ENCODE results near the gene NDUFAF2. TPM values are rescaled to one million over a fixed set of nuclear protein-coding genes. Genes with fewer than 3 reads are reported as not detected.

NDUFAF2 gene
- total and polyA plus RNA-seq, 2 of the 8 experiments (the other 6 are each of a cell fraction or from before 2014, with no cell fraction given): 10.7 to 46.5 TPM

DNA sequence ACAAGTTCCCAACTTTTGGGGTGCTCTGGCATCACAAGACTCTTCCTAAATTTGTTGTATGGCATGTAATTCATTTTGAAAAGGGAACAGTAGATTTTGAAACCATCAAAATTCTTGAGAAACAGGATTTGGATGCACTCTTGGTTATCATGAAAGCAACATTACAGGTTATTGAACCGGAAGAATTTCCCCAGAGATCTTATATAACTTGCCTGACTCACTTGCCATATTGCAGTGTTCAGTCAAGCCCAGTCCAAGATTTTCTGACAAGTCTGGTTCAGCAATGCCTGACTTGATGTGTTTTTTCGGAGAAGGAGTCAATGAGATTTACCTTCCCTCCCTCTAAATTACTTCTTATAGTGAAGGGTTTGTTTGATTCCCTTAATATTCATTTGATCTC is 185.3 kb downstream of the NDUFAF2 start:
- H3K27ac ChIP-seq (ENCODE audit: low read depth, low read length): no peak overlapping the region
- H2BK5ac ChIP-seq (ENCODE audit: low read depth, low read length): no peak overlapping the region
- no peaks in the 10 kb centered on the region for H3K36me3 ChIP-seq (ENCODE audit: control insufficient read depth in 2 of 4, insufficient read depth in 4 of 4, low read length in 3 of 4)
- no peak overlapping the region for H2AK5ac ChIP-seq (ENCODE audit: low read depth, low read length)
- POLR2A ChIA-PET (ENCODE audit: partially characterized antibody): no interaction called here
- FAIRE-seq (no peak), DNase-seq (ENCODE audit: low read depth in 1 of 2, low spot score in 2 of 2) (no peak)
- no peak overlapping the region for H4K91ac ChIP-seq (replicated peaks; ENCODE audit: insufficient read length, low read length)
- no peak overlapping the region for H3K14ac ChIP-seq (ENCODE audit: insufficient read length)
- no peak overlapping the region for H3K9ac ChIP-seq (replicated peaks in 1 of 4; ENCODE audit: extremely low read depth in 1 of 4, low read depth in 3 of 4, low read length in 3 of 4)
- H2BK15ac ChIP-seq (ENCODE audit: low read length): no peak overlapping the region
- H2BK20ac ChIP-seq (ENCODE audit: low read length): no peak overlapping the region
- CTCF ChIA-PET (ENCODE audit: partially characterized antibody): no interaction called here
- no peak overlapping the region for H3K4me3 ChIP-seq (ENCODE audit: extremely low read depth in 1 of 4, insufficient read depth in 2 of 4, low read depth in 3 of 4, low read length in 4 of 4)
- H3K27me3 ChIP-seq (replicated peaks in 1 of 4; ENCODE audit: control insufficient read depth in 3 of 4, extremely low read depth in 1 of 4, insufficient read depth in 3 of 4, low read length in 3 of 4): no peaks in the 10 kb centered on the region
- H4K5ac ChIP-seq (ENCODE audit: insufficient read length, low read depth, low read length): no peak overlapping the region
- H3K4ac ChIP-seq (replicated peaks; ENCODE audit: insufficient read length, low read depth, low read length): no peak overlapping the region
- no peak for TF ChIP-seq POLR2A (IDR thresholded peaks at IDR 0.05; ENCODE audit: control extremely low read depth in 1 of 2, low read depth in 2 of 2, low read length in 2 of 2)
- TF ChIP-seq RAD21 (IDR thresholded peaks at IDR 0.05 in 1 of 2, conservative IDR thresholded peaks at IDR 0.05 in 1 of 2; ENCODE audit: low read depth in 2 of 2, low read length in 2 of 2): no peak
- TF ChIP-seq ZNF274 (IDR thresholded peaks at IDR 0.05; ENCODE audit: borderline replicate concordance, extremely low read depth, low read length): no peak
- TF ChIP-seq CBX8 (IDR thresholded peaks at IDR 0.05; ENCODE audit: borderline replicate concordance, low read depth, low read length): no peak
- TF ChIP-seq CEBPB (IDR thresholded peaks at IDR 0.05; ENCODE audit: low read depth, low read length): no peak
- TF ChIP-seq ASH2L (IDR thresholded peaks at IDR 0.05; ENCODE audit: low read length): no peak
- TF ChIP-seq, protein P1, sequence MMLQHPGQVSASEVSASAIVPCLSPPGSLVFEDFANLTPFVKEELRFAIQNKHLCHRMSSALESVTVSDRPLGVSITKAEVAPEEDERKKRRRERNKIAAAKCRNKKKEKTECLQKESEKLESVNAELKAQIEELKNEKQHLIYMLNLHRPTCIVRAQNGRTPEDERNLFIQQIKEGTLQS (IDR thresholded peaks at IDR 0.05; ENCODE audit: insufficient read depth, low read depth, low read length): no peak
- TF ChIP-seq CHD2 (IDR thresholded peaks at IDR 0.05; ENCODE audit: low read length): no peak
- no peak for TF ChIP-seq CHD1 (IDR thresholded peaks at IDR 0.05; ENCODE audit: low read depth, low read length)
- no peak for TF ChIP-seq POU5F1 (IDR thresholded peaks at IDR 0.05; ENCODE audit: low read depth, low read length)
- TF ChIP-seq TAF7 (optimal IDR thresholded peaks at IDR 0.05; ENCODE audit: borderline replicate concordance, low read depth, low read length): no peak
- no peak for TF ChIP-seq TCF12 (IDR thresholded peaks at IDR 0.05; ENCODE audit: low read depth, low read length)
- TF ChIP-seq, protein P2, sequence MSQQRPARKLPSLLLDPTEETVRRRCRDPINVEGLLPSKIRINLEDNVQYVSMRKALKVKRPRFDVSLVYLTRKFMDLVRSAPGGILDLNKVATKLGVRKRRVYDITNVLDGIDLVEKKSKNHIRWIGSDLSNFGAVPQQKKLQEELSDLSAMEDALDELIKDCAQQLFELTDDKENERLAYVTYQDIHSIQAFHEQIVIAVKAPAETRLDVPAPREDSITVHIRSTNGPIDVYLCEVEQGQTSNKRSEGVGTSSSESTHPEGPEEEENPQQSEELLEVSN (IDR thresholded peaks at IDR 0.05): no peak
- H3K23ac ChIP-seq (ENCODE audit: insufficient read length): no peak overlapping the region
- WGBS, 2 experiments (ENCODE audit: extremely low coverage in 1 of 2, insufficient coverage in 1 of 2, insufficient read length in 1 of 2, insufficient replicate concordance in 2 of 2, low coverage in 1 of 2, low lambda C conversion rate in 2 of 2, missing lambda C conversion rate in 1 of 2): 95% methylated on average over 2 of the region's 2 CpGs; no CpG with 5 or more reads in 1 of the 2 experiments
- H3K79me2 ChIP-seq (ENCODE audit: control insufficient read depth in 1 of 2, insufficient read depth in 2 of 2, low read length in 2 of 2): no peaks in the 10 kb centered on the region
- no peak overlapping the region for H3K4me2 ChIP-seq (ENCODE audit: insufficient read depth in 1 of 2, low read depth in 2 of 2, low read length in 2 of 2)
- H4K8ac ChIP-seq (ENCODE audit: extremely low read depth, insufficient read depth, low read length): no peak overlapping the region
- H2AFZ ChIP-seq (ENCODE audit: low read length): no peak overlapping the region
- H4K20me1 ChIP-seq (replicated peaks in 1 of 2; ENCODE audit: control insufficient read depth in 1 of 2, insufficient read depth in 2 of 2, low read length in 2 of 2): no peaks in the 10 kb centered on the region
- no peak overlapping the region for H2BK120ac ChIP-seq (replicated peaks; ENCODE audit: low read depth, low read length)
- H3K56ac ChIP-seq (replicated peaks; ENCODE audit: insufficient read length, low read depth, low read length): no peak overlapping the region
- H3K23me2 ChIP-seq (ENCODE audit: low read depth, low read length): no peaks in the 10 kb centered on the region
- no peaks in the 10 kb centered on the region for H3K79me1 ChIP-seq (ENCODE audit: low read depth, low read length)
- H2BK12ac ChIP-seq (ENCODE audit: low read depth, low read length): no peak overlapping the region
- no peak overlapping the region for H3K18ac ChIP-seq (ENCODE audit: extremely low read depth, low read length)
- H3K9me3 ChIP-seq (ENCODE audit: insufficient read depth in 2 of 2, low read depth in 1 of 2, low read length in 1 of 2): no peaks in the 10 kb centered on the region
- H3K4me1 ChIP-seq (replicated peaks in 1 of 4; ENCODE audit: control insufficient read depth in 3 of 4, insufficient read depth in 4 of 4, low read length in 3 of 4): peaks cover 0 to 4% (median 0%) of the 10 kb centered on the region in 4 experiments; a peak in 2 of 7 replicates
